Nephron (organoid): ENCODE results near the gene DDX6.

ENCODE experiments used
- H3K27ac Mint-ChIP-seq, 3 experiments: 2 replicates each; pipeline ENCODE4 v1.8.0; 2020; ENCODE audit warnings: mixed read lengths in 3 of 3, mild to moderate bottlenecking in 2 of 3, moderate library complexity in 1 of 3
- H3K27me3 Mint-ChIP-seq: 2 replicates; pipeline ENCODE4 v1.8.0; 2021; ENCODE audit warnings: low read depth, mild to moderate bottlenecking, moderate library complexity, mixed read lengths
- H3K36me3 Mint-ChIP-seq: 2 replicates; pipeline ENCODE4 v1.8.0; 2020; ENCODE audit warnings: low read depth, mixed read lengths
- H3K4me1 Mint-ChIP-seq: 2 replicates; pipeline ENCODE4 v1.8.0; 2020; ENCODE audit warnings: mixed read lengths
- H3K4me3 Mint-ChIP-seq, 3 experiments: 2 replicates each; pipeline ENCODE4 v1.8.0; 2020; ENCODE audit warnings: mild to moderate bottlenecking in 3 of 3, mixed read lengths in 3 of 3, moderate library complexity in 2 of 3
- H3K9me3 Mint-ChIP-seq: 2 replicates; pipeline ENCODE4 v1.8.0; 2020; ENCODE audit warnings: mixed read lengths
- CTCF ChIP-seq, 3 experiments: fragments of 200-600 bp; sonication (generic); IDR thresholded peaks; one replicate each; pipeline ENCODE4 v1.5.0; 2021; ENCODE audit warnings: antibody characterized with exemption in 3 of 3; ENCODE audit not compliant: unreplicated experiment in 3 of 3

DDX6 gene

DNA sequence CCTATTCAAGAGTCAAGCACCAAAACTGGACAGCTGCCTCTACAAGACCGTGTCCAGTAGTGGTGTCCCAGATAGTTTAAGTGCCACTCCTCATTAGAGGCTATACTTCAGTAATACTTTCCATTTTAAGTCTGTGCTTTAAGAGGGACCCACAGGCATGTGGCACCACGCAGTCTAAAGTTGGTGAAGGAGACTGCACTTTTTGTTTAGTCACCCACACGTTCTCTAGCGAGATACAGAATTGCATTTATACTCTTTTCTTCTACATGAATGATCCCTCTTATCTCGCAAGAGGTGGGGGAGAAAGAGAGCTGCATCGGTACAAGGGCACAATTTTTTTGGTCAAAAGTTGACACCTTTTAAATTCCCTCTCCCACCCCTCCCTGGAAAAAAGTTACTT lies 41.5 kb downstream of the DDX6 start:
- Mint-ChIP-seq H3K27ac (peak overlapping the region in 1 of 3 experiments; percentile 75), H3K4me3 (no peak overlapping the region), H3K36me3 (peaks cover 54% of the 10 kb centered on the region), H3K4me1 (peaks cover 11% of the 10 kb centered on the region), H3K27me3 (peaks cover 4% of the 10 kb centered on the region), H3K9me3 (no peaks in the 10 kb centered on the region)
- TF ChIP-seq CTCF (IDR thresholded peaks at IDR 0.05; ENCODE audit: unreplicated experiment in 3 of 3): no peak

- Mint-ChIP-seq H3K9me3 (no peaks in the 10 kb centered on the region), H3K36me3 (peaks cover 44% of the 10 kb centered on the region), H3K4me1 (peaks cover 11% of the 10 kb centered on the region), H3K27me3 (peaks cover 4% of the 10 kb centered on the region), H3K4me3 (no peak overlapping the region), H3K27ac (peak overlapping the region in 1 of 3 experiments; percentile 76)
- no peak for TF ChIP-seq CTCF (IDR thresholded peaks at IDR 0.05; ENCODE audit: unreplicated experiment in 3 of 3)
Measured at GRCh38 chr11:118748056-118748455, 42.9 kb downstream of the DDX6 start.

GRCh38 chr11:118746988-118747585 lies 43.9 kb downstream of the DDX6 start:
- Mint-ChIP-seq H3K4me1 (peaks cover 11% of the 10 kb centered on the region), H3K27ac (peak overlapping the region in 1 of 3 experiments; percentile 19), H3K9me3 (no peaks in the 10 kb centered on the region), H3K4me3 (no peak overlapping the region), H3K36me3 (peaks cover 37% of the 10 kb centered on the region), H3K27me3 (peaks cover 4% of the 10 kb centered on the region)
- TF ChIP-seq CTCF (IDR thresholded peaks at IDR 0.05; ENCODE audit: unreplicated experiment in 3 of 3): no peak

- Mint-ChIP-seq H3K27me3 (peaks cover 7% of the 10 kb centered on the region), H3K4me1 (peaks cover 4% of the 10 kb centered on the region), H3K27ac (no peak overlapping the region), H3K4me3 (no peak overlapping the region), H3K36me3 (peaks cover 8% of the 10 kb centered on the region), H3K9me3 (no peaks in the 10 kb centered on the region)
- TF ChIP-seq CTCF (IDR thresholded peaks at IDR 0.05; ENCODE audit: unreplicated experiment in 3 of 3): no peak
Measured at GRCh38 chr11:118744046-118744445, 46.9 kb downstream of the DDX6 start.

GRCh38 chr11:118742304-118742703 lies 48.7 kb downstream of the DDX6 start:
- Mint-ChIP-seq H3K27me3 (peaks cover 7% of the 10 kb centered on the region), H3K27ac (no peak overlapping the region), H3K36me3 (no peaks in the 10 kb centered on the region)

More at GRCh38 chr11:118742304-118742703, 48.7 kb downstream of the DDX6 start:
- no peak overlapping the region for H3K4me3 Mint-ChIP-seq
- peaks cover 2% of the 10 kb centered on the region for H3K9me3 Mint-ChIP-seq
- TF ChIP-seq CTCF (IDR thresholded peaks at IDR 0.05; ENCODE audit: unreplicated experiment in 3 of 3): no peak
- no peaks in the 10 kb centered on the region for H3K4me1 Mint-ChIP-seq
